HCT116 (cell line): ENCODE results near the gene ZNF804A.

Experiments
- EGR1 ChIP-seq: IDR thresholded peaks from 2 replicates; pipeline ENCODE4 v1.6.1; 2012; ENCODE audit warnings: low read depth
- POLR2A ChIP-seq: IDR thresholded peaks from 2 replicates; pipeline ENCODE4 v1.7.0; 2011; ENCODE audit warnings: borderline replicate concordance; ENCODE audit not compliant: insufficient read depth, insufficient read length; ENCODE audit errors: extremely low read depth
- TF ChIP-seq, protein P1 (sequence below): IDR thresholded peaks from 2 replicates; pipeline ENCODE4 v1.6.1; 2011; ENCODE audit warnings: mild to moderate bottlenecking, low read length, moderate library complexity; ENCODE audit not compliant: insufficient replicate concordance; ENCODE audit errors: extremely low read depth
- TF ChIP-seq, protein P2 (sequence below), 3 experiments: fragments of 200-600 bp in 1 of 3; sonication (generic) in 1 of 3; IDR thresholded peaks in 2 of 3; conservative IDR thresholded peaks in 1 of 3; 2 replicates each; pipeline ENCODE4 v1.5.1; 2012 to 2017; ENCODE audit warnings: low read depth in 2 of 3, low read length in 2 of 3, antibody characterized with exemption in 1 of 3, borderline replicate concordance in 1 of 3, control low read depth in 1 of 3, mild to moderate bottlenecking in 1 of 3, mixed read lengths in 1 of 3, mixed run types in 1 of 3, moderate library complexity in 1 of 3; ENCODE audit not compliant: insufficient read depth in 1 of 3

DNA sequence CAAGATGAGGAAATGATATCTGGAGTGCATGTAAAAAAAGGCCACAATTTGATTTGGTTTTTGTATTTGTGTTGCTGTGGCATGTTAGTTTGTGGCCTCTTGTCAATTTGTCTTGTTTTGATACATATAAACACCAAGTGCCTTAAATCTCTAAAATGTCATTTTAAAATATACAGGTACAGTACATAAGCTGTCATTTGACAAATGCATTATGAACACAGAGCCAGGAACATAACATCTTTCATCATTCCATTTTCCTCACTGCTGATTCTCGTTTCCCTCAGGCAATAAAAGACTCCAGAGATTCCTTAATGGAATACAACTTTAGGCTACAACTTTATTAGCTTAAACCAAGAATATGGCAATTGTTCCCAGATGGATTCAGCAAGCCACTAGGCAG is 217.5 kb downstream of the ZNF804A start:
- no peak for TF ChIP-seq POLR2A
- TF ChIP-seq EGR1, result no peak
- TF ChIP-seq, protein P1, sequence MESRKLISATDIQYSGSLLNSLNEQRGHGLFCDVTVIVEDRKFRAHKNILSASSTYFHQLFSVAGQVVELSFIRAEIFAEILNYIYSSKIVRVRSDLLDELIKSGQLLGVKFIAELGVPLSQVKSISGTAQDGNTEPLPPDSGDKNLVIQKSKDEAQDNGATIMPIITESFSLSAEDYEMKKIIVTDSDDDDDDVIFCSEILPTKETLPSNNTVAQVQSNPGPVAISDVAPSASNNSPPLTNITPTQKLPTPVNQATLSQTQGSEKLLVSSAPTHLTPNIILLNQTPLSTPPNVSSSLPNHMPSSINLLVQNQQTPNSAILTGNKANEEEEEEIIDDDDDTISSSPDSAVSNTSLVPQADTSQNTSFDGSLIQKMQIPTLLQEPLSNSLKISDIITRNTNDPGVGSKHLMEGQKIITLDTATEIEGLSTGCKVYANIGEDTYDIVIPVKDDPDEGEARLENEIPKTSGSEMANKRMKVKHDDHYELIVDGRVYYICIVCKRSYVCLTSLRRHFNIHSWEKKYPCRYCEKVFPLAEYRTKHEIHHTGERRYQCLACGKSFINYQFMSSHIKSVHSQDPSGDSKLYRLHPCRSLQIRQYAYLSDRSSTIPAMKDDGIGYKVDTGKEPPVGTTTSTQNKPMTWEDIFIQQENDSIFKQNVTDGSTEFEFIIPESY, result no peak
- TF ChIP-seq, protein P2, sequence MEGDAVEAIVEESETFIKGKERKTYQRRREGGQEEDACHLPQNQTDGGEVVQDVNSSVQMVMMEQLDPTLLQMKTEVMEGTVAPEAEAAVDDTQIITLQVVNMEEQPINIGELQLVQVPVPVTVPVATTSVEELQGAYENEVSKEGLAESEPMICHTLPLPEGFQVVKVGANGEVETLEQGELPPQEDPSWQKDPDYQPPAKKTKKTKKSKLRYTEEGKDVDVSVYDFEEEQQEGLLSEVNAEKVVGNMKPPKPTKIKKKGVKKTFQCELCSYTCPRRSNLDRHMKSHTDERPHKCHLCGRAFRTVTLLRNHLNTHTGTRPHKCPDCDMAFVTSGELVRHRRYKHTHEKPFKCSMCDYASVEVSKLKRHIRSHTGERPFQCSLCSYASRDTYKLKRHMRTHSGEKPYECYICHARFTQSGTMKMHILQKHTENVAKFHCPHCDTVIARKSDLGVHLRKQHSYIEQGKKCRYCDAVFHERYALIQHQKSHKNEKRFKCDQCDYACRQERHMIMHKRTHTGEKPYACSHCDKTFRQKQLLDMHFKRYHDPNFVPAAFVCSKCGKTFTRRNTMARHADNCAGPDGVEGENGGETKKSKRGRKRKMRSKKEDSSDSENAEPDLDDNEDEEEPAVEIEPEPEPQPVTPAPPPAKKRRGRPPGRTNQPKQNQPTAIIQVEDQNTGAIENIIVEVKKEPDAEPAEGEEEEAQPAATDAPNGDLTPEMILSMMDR (IDR thresholded peaks at IDR 0.05 in 2 of 3, conservative IDR thresholded peaks at IDR 0.05 in 1 of 3; ENCODE audit: borderline replicate concordance in 1 of 3, insufficient read depth in 1 of 3, low read depth in 2 of 3, low read length in 2 of 3), result no peak
